ENCODE data around the gene RALGPS2. TPM values are rescaled to one million over a fixed set of nuclear protein-coding genes. Genes with fewer than 3 reads are reported as not detected.

The RALGPS2 gene
- total RNA-seq (2014; rRNA removed; shearing (Covaris generic); ENCODE audit: low replicate concordance) = 151 and 238 TPM in 2 replicates

- Histone ChIP-seq H3K9me3 (ENCODE audit: low read length) (no peaks in the 10 kb centered on the region), H3K79me2 (ENCODE audit: low read length) (peaks cover 63% of the 10 kb centered on the region), H3K4me3 (ENCODE audit: low read length) (peak within 1 kb of the TSS; percentile 89), H2AFZ (ENCODE audit: low read length) (no peak within 1 kb of the TSS), H3K36me3 (ENCODE audit: insufficient read depth, low read length) (peaks cover 34% of the 10 kb centered on the region), H3K9me2 (replicated peaks; ENCODE audit: insufficient read depth, low read length) (no peaks in the 10 kb centered on the region), H3K4me2 (ENCODE audit: low read depth, low read length, poor library complexity, severe bottlenecking) (peak within 1 kb of the TSS; percentile 76), H3K27ac (ENCODE audit: low read length) (peak within 1 kb of the TSS; percentile 95), H3K4me1 (ENCODE audit: low read length) (peaks cover 60% of the 10 kb centered on the region), H3K9ac (ENCODE audit: low read length) (peak within 1 kb of the TSS; percentile 95), H3K27me3 (ENCODE audit: low read length) (no peaks in the 10 kb centered on the region), H4K20me1 (ENCODE audit: insufficient read depth, low read depth, low read length) (no peaks in the 10 kb centered on the region)
- peak; percentile 95 for DNase-seq
Measured at GRCh38 chr1:178724728-178725465, at the start of gene RALGPS2. TSS of gene RALGPS2 (plus strand) at chr1:178725244. CDS start at chr1:178776765, 51,521 bp downstream.

GRCh38 chr1:178679237-178679636 lies 45.8 kb upstream of the RALGPS2 start:
- Histone ChIP-seq H3K9me2 (replicated peaks; ENCODE audit: insufficient read depth, low read length) (no peaks in the 10 kb centered on the region), H3K4me1 (ENCODE audit: low read length) (peaks cover 42% of the 10 kb centered on the region), H3K9me3 (ENCODE audit: low read length) (no peaks in the 10 kb centered on the region), H3K9ac (ENCODE audit: low read length) (no peak overlapping the region), H2AFZ (ENCODE audit: low read length) (no peak overlapping the region), H3K27me3 (ENCODE audit: low read length) (no peaks in the 10 kb centered on the region), H3K4me2 (ENCODE audit: low read depth, low read length, poor library complexity, severe bottlenecking) (no peak overlapping the region), H3K36me3 (ENCODE audit: insufficient read depth, low read length) (peaks cover 67% of the 10 kb centered on the region), H3K4me3 (ENCODE audit: low read length) (no peak overlapping the region), H3K27ac (ENCODE audit: low read length) (peak overlapping the region; percentile 42), H3K79me2 (ENCODE audit: low read length) (peaks cover 95% of the 10 kb centered on the region), H4K20me1 (ENCODE audit: insufficient read depth, low read depth, low read length) (no peaks in the 10 kb centered on the region)
- DNase-seq = no peak

- Histone ChIP-seq H3K4me2 (ENCODE audit: low read depth, low read length, poor library complexity, severe bottlenecking) (no peak overlapping the region), H3K36me3 (ENCODE audit: insufficient read depth, low read length) (peaks cover 61% of the 10 kb centered on the region), H3K9me3 (ENCODE audit: low read length) (no peaks in the 10 kb centered on the region), H3K4me3 (ENCODE audit: low read length) (no peak overlapping the region), H4K20me1 (ENCODE audit: insufficient read depth, low read depth, low read length) (no peaks in the 10 kb centered on the region), H3K4me1 (ENCODE audit: low read length) (peaks cover 68% of the 10 kb centered on the region), H3K9me2 (replicated peaks; ENCODE audit: insufficient read depth, low read length) (no peaks in the 10 kb centered on the region), H3K27ac (ENCODE audit: low read length) (peak overlapping the region; percentile 68), H3K79me2 (ENCODE audit: low read length) (peaks cover 96% of the 10 kb centered on the region), H2AFZ (ENCODE audit: low read length) (no peak overlapping the region), H3K9ac (ENCODE audit: low read length) (no peak overlapping the region), H3K27me3 (ENCODE audit: low read length) (no peaks in the 10 kb centered on the region)
- no peak for DNase-seq
Measured at GRCh38 chr1:178682429-178682828, 42.6 kb upstream of the RALGPS2 start.

GRCh38 chr1:178682886-178683285 lies 42.2 kb upstream of the RALGPS2 start:
- Histone ChIP-seq H3K9me2 (replicated peaks; ENCODE audit: insufficient read depth, low read length) (no peaks in the 10 kb centered on the region), H4K20me1 (ENCODE audit: insufficient read depth, low read depth, low read length) (no peaks in the 10 kb centered on the region), H3K4me3 (ENCODE audit: low read length) (no peak overlapping the region), H2AFZ (ENCODE audit: low read length) (no peak overlapping the region), H3K27ac (ENCODE audit: low read length) (peak overlapping the region; percentile 68), H3K27me3 (ENCODE audit: low read length) (no peaks in the 10 kb centered on the region), H3K79me2 (ENCODE audit: low read length) (peaks cover 96% of the 10 kb centered on the region), H3K9me3 (ENCODE audit: low read length) (no peaks in the 10 kb centered on the region), H3K4me1 (ENCODE audit: low read length) (peaks cover 71% of the 10 kb centered on the region), H3K9ac (ENCODE audit: low read length) (no peak overlapping the region), H3K4me2 (ENCODE audit: low read depth, low read length, poor library complexity, severe bottlenecking) (no peak overlapping the region), H3K36me3 (ENCODE audit: insufficient read depth, low read length) (peaks cover 64% of the 10 kb centered on the region)
- DNase-seq = no peak

- H3K9ac ChIP-seq (ENCODE audit: low read length) = no peak overlapping the region
- DNase-seq = no peak
- no peak overlapping the region for H3K4me3 ChIP-seq (ENCODE audit: low read length)
- peaks cover 96% of the 10 kb centered on the region for H3K79me2 ChIP-seq (ENCODE audit: low read length)
- H2AFZ ChIP-seq (ENCODE audit: low read length) = no peak overlapping the region
- H3K9me2 ChIP-seq (replicated peaks; ENCODE audit: insufficient read depth, low read length) = no peaks in the 10 kb centered on the region
- H3K9me3 ChIP-seq (ENCODE audit: low read length) = no peaks in the 10 kb centered on the region
- H3K27ac ChIP-seq (ENCODE audit: low read length) = peak overlapping the region; percentile 68
- peaks cover 65% of the 10 kb centered on the region for H3K36me3 ChIP-seq (ENCODE audit: insufficient read depth, low read length)
- no peak overlapping the region for H3K4me2 ChIP-seq (ENCODE audit: low read depth, low read length, poor library complexity, severe bottlenecking)
- peaks cover 76% of the 10 kb centered on the region for H3K4me1 ChIP-seq (ENCODE audit: low read length)
- H4K20me1 ChIP-seq (ENCODE audit: insufficient read depth, low read depth, low read length) = no peaks in the 10 kb centered on the region
- no peaks in the 10 kb centered on the region for H3K27me3 ChIP-seq (ENCODE audit: low read length)
Measured at GRCh38 chr1:178683291-178683690, 41.8 kb upstream of the RALGPS2 start.

- Histone ChIP-seq H3K9ac (ENCODE audit: low read length) (no peak overlapping the region), H3K27me3 (ENCODE audit: low read length) (no peaks in the 10 kb centered on the region), H3K4me3 (ENCODE audit: low read length) (no peak overlapping the region), H3K4me2 (ENCODE audit: low read depth, low read length, poor library complexity, severe bottlenecking) (no peak overlapping the region), H3K4me1 (ENCODE audit: low read length) (peaks cover 79% of the 10 kb centered on the region), H3K36me3 (ENCODE audit: insufficient read depth, low read length) (peaks cover 59% of the 10 kb centered on the region; the same call in 1 of the 2 replicates), H2AFZ (ENCODE audit: low read length) (no peak overlapping the region), H3K27ac (ENCODE audit: low read length) (peak overlapping the region; percentile 68), H3K9me2 (replicated peaks; ENCODE audit: insufficient read depth, low read length) (no peaks in the 10 kb centered on the region), H3K9me3 (ENCODE audit: low read length) (no peaks in the 10 kb centered on the region), H3K79me2 (ENCODE audit: low read length) (peaks cover 93% of the 10 kb centered on the region), H4K20me1 (ENCODE audit: insufficient read depth, low read depth, low read length) (no peaks in the 10 kb centered on the region)
- no peak for DNase-seq
Measured at GRCh38 chr1:178684111-178684510, 40.9 kb upstream of the RALGPS2 start.

GRCh38 chr1:178684542-178685000 lies 40.5 kb upstream of the RALGPS2 start:
- H3K4me1 ChIP-seq (ENCODE audit: low read length) = peaks cover 79% of the 10 kb centered on the region
- H3K4me3 ChIP-seq (ENCODE audit: low read length) = no peak overlapping the region
- no peaks in the 10 kb centered on the region for H3K9me3 ChIP-seq (ENCODE audit: low read length)
- H2AFZ ChIP-seq (ENCODE audit: low read length) = no peak overlapping the region
- DNase-seq = no peak
- H3K9ac ChIP-seq (ENCODE audit: low read length) = no peak overlapping the region
- H4K20me1 ChIP-seq (ENCODE audit: insufficient read depth, low read depth, low read length) = no peaks in the 10 kb centered on the region
- no peaks in the 10 kb centered on the region for H3K9me2 ChIP-seq (replicated peaks; ENCODE audit: insufficient read depth, low read length)
- peaks cover 56% of the 10 kb centered on the region; the same call in 1 of the 2 replicates for H3K36me3 ChIP-seq (ENCODE audit: insufficient read depth, low read length)
- H3K27ac ChIP-seq (ENCODE audit: low read length) = peak overlapping the region; percentile 68
- no peak overlapping the region for H3K4me2 ChIP-seq (ENCODE audit: low read depth, low read length, poor library complexity, severe bottlenecking)
- no peaks in the 10 kb centered on the region for H3K27me3 ChIP-seq (ENCODE audit: low read length)
- H3K79me2 ChIP-seq (ENCODE audit: low read length) = peaks cover 91% of the 10 kb centered on the region

GRCh38 chr1:178686407-178686806 lies 38.6 kb upstream of the RALGPS2 start:
- no peaks in the 10 kb centered on the region for H4K20me1 ChIP-seq (ENCODE audit: insufficient read depth, low read depth, low read length)
- H3K79me2 ChIP-seq (ENCODE audit: low read length) = peaks cover 87% of the 10 kb centered on the region
- H3K27ac ChIP-seq (ENCODE audit: low read length) = peak overlapping the region; percentile 68
- H3K27me3 ChIP-seq (ENCODE audit: low read length) = no peaks in the 10 kb centered on the region
- H3K4me2 ChIP-seq (ENCODE audit: low read depth, low read length, poor library complexity, severe bottlenecking) = no peak overlapping the region
- no peaks in the 10 kb centered on the region for H3K9me2 ChIP-seq (replicated peaks; ENCODE audit: insufficient read depth, low read length)
- no peak overlapping the region for H3K9ac ChIP-seq (ENCODE audit: low read length)
- no peak for DNase-seq
- no peak overlapping the region for H3K4me3 ChIP-seq (ENCODE audit: low read length)
- H3K4me1 ChIP-seq (ENCODE audit: low read length) = peaks cover 80% of the 10 kb centered on the region
- no peaks in the 10 kb centered on the region for H3K9me3 ChIP-seq (ENCODE audit: low read length)
- peaks cover 56% of the 10 kb centered on the region; the same call in 1 of the 2 replicates for H3K36me3 ChIP-seq (ENCODE audit: insufficient read depth, low read length)
- no peak overlapping the region for H2AFZ ChIP-seq (ENCODE audit: low read length)
